ENCODE measurements around the gene RXYLT1. TPM values are rescaled to one million over a fixed set of nuclear protein-coding genes. Genes with fewer than 3 reads are reported as not detected.
"Not testable (repeated sequence)": the region's sequence is repeated elsewhere in the genome, so short reads cannot be mapped to it uniquely, and the experiment has no call there.

RXYLT1 gene
- total RNA-seq, 2 experiments from 2014 or later = 15.7 to 23.3 TPM

DNA sequence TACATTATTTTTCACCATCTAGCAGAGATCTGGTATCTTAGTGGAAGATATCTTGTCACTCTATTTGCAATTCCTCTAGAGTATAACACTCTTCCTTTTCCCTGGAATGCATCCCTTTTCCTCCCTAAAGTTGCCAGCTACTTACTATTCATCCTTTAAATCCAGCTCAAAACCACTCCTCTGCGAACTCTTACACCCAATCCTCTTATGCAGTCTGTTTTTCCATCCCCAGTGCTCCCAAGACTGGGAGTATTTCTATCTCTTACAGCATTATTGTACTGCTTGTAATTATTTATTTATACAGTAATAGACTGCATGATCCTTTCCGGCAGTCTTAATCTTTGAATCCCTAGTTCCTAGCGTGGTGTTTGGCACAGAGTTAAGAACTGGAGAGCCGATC lies 61.9 kb downstream of the RXYLT1 start:
- TF ChIP-seq, protein P1, sequence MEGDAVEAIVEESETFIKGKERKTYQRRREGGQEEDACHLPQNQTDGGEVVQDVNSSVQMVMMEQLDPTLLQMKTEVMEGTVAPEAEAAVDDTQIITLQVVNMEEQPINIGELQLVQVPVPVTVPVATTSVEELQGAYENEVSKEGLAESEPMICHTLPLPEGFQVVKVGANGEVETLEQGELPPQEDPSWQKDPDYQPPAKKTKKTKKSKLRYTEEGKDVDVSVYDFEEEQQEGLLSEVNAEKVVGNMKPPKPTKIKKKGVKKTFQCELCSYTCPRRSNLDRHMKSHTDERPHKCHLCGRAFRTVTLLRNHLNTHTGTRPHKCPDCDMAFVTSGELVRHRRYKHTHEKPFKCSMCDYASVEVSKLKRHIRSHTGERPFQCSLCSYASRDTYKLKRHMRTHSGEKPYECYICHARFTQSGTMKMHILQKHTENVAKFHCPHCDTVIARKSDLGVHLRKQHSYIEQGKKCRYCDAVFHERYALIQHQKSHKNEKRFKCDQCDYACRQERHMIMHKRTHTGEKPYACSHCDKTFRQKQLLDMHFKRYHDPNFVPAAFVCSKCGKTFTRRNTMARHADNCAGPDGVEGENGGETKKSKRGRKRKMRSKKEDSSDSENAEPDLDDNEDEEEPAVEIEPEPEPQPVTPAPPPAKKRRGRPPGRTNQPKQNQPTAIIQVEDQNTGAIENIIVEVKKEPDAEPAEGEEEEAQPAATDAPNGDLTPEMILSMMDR (conservative IDR thresholded peaks at IDR 0.05; ENCODE audit: low read length) = no peak
- TF ChIP-seq EZH2phosphoT487 (IDR thresholded peaks at IDR 0.05; ENCODE audit: borderline replicate concordance, low read depth, low read length) = no peak
- no TSS peak for BruUV-seq (replicated peaks)
- Histone ChIP-seq H3K27ac (ENCODE audit: low read depth, low read length, poor library complexity, severe bottlenecking) (no peak overlapping the region), H2AFZ (ENCODE audit: low read length) (no peak overlapping the region), H3K4me3 (ENCODE audit: low read depth, low read length, poor library complexity, severe bottlenecking) (no peak overlapping the region), H4K20me1 (ENCODE audit: insufficient read depth, low read length) (no peaks in the 10 kb centered on the region), H3K36me3 (ENCODE audit: insufficient read depth, low read length) (no peaks in the 10 kb centered on the region), H3K4me2 (ENCODE audit: low read length) (no peak overlapping the region), H3K9me2 (ENCODE audit: insufficient read depth, low read length) (no peaks in the 10 kb centered on the region), H3K4me1 (ENCODE audit: insufficient read depth, low read length, poor library complexity, severe bottlenecking) (no peaks in the 10 kb centered on the region), H3K79me2 (ENCODE audit: insufficient read depth, low read depth, low read length) (no peaks in the 10 kb centered on the region), H3K9me3 (ENCODE audit: low read length) (no peaks in the 10 kb centered on the region)
- ChIA-PET POLR2A (interaction anchor here (0.6 to 1.0 kb wide), 3 partner anchors 12 to 137 kb away, joined by 3 to 9 read pairs (median 4); no protein-coding TSS in a partner anchor), CTCF (ENCODE audit: unreplicated experiment) (no interaction called here)
- no peak for DNase-seq (ENCODE audit: low spot score)
- intact Hi-C loops (cut with micrococcal nuclease; ENCODE audit: unreplicated experiment) = loop anchor here (5.0 to 10.0 kb wide), 2 partner anchors 113 to 341 kb away; no protein-coding TSS in a partner anchor

DNA sequence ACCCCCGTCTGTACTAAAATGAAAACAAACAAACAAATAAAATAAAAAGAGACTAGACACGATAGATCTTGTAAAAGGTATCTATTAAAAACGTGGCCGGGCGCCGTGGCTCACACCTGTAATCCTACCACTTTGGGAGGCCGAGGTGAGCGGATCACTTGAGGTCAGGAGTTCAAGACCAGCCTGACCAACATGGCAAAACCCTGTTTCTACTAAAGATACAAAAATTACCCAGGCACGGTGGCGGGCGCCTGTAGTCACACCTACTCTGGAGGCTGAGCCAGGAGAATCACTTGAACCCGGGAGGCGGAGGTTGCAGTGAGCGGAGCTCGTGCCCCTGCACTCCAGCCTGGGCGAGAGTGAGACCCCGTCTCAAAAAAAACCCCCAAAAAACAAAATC lies 63.0 kb downstream of the RXYLT1 start:
- BruUV-seq (replicated peaks); CTCF ChIA-PET (ENCODE audit: unreplicated experiment): not testable (repeated sequence)

DNA sequence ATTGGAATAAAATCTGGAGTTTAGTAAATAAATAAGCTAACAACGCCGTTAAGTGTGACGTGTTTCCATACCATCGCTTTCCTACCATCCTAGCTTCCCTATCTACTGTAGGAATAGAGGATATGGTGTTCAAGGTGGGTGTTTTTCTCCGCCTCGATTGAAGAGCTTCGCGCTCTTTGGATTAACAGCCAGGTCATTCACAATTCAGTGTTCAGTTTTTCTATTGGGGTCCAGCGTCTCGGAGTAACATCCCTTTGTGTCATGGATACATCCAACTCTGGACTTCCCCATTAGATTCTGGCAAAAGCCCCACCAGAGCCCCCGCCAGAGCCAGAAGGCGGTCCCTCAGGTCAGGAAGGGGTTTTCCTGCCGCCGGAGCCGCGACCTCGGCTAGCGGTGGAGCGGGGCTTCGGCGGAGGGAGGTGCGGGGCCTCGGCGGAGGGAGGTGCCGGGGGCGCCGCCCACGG lies 63.6 kb downstream of the RXYLT1 start:
- no TSS peak for BruUV-seq (replicated peaks)
- peak overlapping the region; percentile 61 for H3K4me3 ChIP-seq (ENCODE audit: low read depth, low read length, poor library complexity, severe bottlenecking)

More for the DNA sequence above, 63.0 kb downstream of the RXYLT1 start:
- H2AFZ ChIP-seq (ENCODE audit: low read length); DNase-seq (ENCODE audit: low spot score); H3K4me1 ChIP-seq (ENCODE audit: insufficient read depth, low read length, poor library complexity, severe bottlenecking); POLR2A ChIA-PET; H3K36me3 ChIP-seq (ENCODE audit: insufficient read depth, low read length); H3K79me2 ChIP-seq (ENCODE audit: insufficient read depth, low read depth, low read length); H3K27ac ChIP-seq (ENCODE audit: low read depth, low read length, poor library complexity, severe bottlenecking); H3K9me3 ChIP-seq (ENCODE audit: low read length); H3K4me2 ChIP-seq (ENCODE audit: low read length); H4K20me1 ChIP-seq (ENCODE audit: insufficient read depth, low read length); H3K4me3 ChIP-seq (ENCODE audit: low read depth, low read length, poor library complexity, severe bottlenecking); H3K9me2 ChIP-seq (ENCODE audit: insufficient read depth, low read length): not testable (repeated sequence)
- intact Hi-C loops (cut with micrococcal nuclease; ENCODE audit: unreplicated experiment) = loop anchor here (1.0 to 10.0 kb wide), 3 partner anchors 112 to 414 kb away; no protein-coding TSS in a partner anchor

More for the DNA sequence above, 63.6 kb downstream of the RXYLT1 start:
- ChIA-PET POLR2A (no interaction called here), CTCF (ENCODE audit: unreplicated experiment) (no interaction called here)
- Histone ChIP-seq H3K4me2 (ENCODE audit: low read length) (peak overlapping the region; percentile 83), H3K27ac (ENCODE audit: low read depth, low read length, poor library complexity, severe bottlenecking) (no peak overlapping the region), H3K9me2 (ENCODE audit: insufficient read depth, low read length) (no peaks in the 10 kb centered on the region), H3K9me3 (ENCODE audit: low read length) (no peaks in the 10 kb centered on the region), H3K4me1 (ENCODE audit: insufficient read depth, low read length, poor library complexity, severe bottlenecking) (no peaks in the 10 kb centered on the region), H4K20me1 (ENCODE audit: insufficient read depth, low read length) (no peaks in the 10 kb centered on the region), H3K36me3 (ENCODE audit: insufficient read depth, low read length) (no peaks in the 10 kb centered on the region), H3K79me2 (ENCODE audit: insufficient read depth, low read depth, low read length) (no peaks in the 10 kb centered on the region), H2AFZ (ENCODE audit: low read length) (peak overlapping the region; percentile 78)
- intact Hi-C loops (cut with micrococcal nuclease; ENCODE audit: unreplicated experiment) = loop anchor here (1.0 to 10.0 kb wide), 3 partner anchors 112 to 413 kb away; no protein-coding TSS in a partner anchor
- TF ChIP-seq, protein P1 (conservative IDR thresholded peaks at IDR 0.05; ENCODE audit: low read length) = no peak
- no peak for TF ChIP-seq EZH2phosphoT487 (IDR thresholded peaks at IDR 0.05; ENCODE audit: borderline replicate concordance, low read depth, low read length)
- DNase-seq (ENCODE audit: low spot score) = no peak

All from OCI-LY7 (cell line).